Left lung (tissue), 10 donors: ENCODE measurements around the gene HOXC10. TPM values are rescaled to one million over a fixed set of nuclear protein-coding genes. Genes with fewer than 3 reads are reported as not detected.

Source experiments
- ATAC-seq: fragments of 200-7000 bp; cut with Tn5 transposase; one replicate; pipeline ENCODE4 v1.9.1; 2020; ENCODE audit warnings: moderate library complexity
- DNase-seq, 4 donors: peaks; one replicate each; pipeline ENCODE4 v3.0.0-alpha.2; 2013 to 2020
- H3K27ac ChIP-seq, 2 donors: fragments of 200-600 bp; sonication (generic) in 1 of 2; one replicate each; pipeline versions ENCODE4 v1.5.0 to v1.8.0; 2020 to 2021
- H3K27me3 ChIP-seq, 2 donors: fragments of 200-600 bp; sonication (generic) in 1 of 2; one replicate each; pipeline versions ENCODE4 v1.5.0 to v1.8.0; 2020 to 2021
- H3K36me3 ChIP-seq, 2 donors: fragments of 200-600 bp; sonication (generic) in 1 of 2; one replicate each; pipeline versions ENCODE4 v1.5.0 to v1.8.0; 2020 to 2021
- H3K4me1 ChIP-seq, 2 donors: fragments of 200-600 bp; one replicate each; pipeline ENCODE4 v1.8.0; 2021
- H3K4me3 ChIP-seq, 2 donors: fragments of 200-600 bp; sonication (generic) in 1 of 2; one replicate each; pipeline versions ENCODE4 v1.5.0 to v1.8.0; 2020 to 2021; ENCODE audit warnings: mild to moderate bottlenecking in 1 of 2
- H3K9me3 ChIP-seq, 2 donors: fragments of 200-600 bp; sonication (generic) in 1 of 2; one replicate each; pipeline versions ENCODE4 v1.5.0 to v1.8.0; 2020 to 2021
- intact Hi-C, 2 donors: fragments of 100-400 bp; cut with DNase I; formaldehyde crosslinking; loops; one replicate each; pipeline versions ENCODE4 v1.11.2 to v1.14.2; 2022
- polyA plus RNA-seq, 6 donors: library from polyadenylated mRNA; unstranded; fragments of 120-200 nt; gene quantifications; one replicate each; pipeline ENCODE4 v1.2.1, GENCODE V29; 2013; ENCODE audit not compliant: insufficient read length in 6 of 6
- total RNA-seq, 2 donors: library from RNA; stranded (reverse); fragmentation: NEBNext Ultra II Directional; extraction: Animal tissue kit (Norgen Biotek cat#: 25700); gene quantifications; one replicate each; pipeline ENCODE4 v1.2.1, GENCODE V29; 2021
- TF ChIP-seq, protein P1 (sequence below), 2 donors: fragments of 200-600 bp; sonication (generic) in 1 of 2; IDR thresholded peaks; one replicate each; pipeline versions ENCODE4 v1.5.0 to v1.8.0; 2021; ENCODE audit warnings: antibody characterized with exemption in 2 of 2
- donor health status: DM: no; HTN: yes; CAD: no.
- donor health status: DM: no; HTN: no; CAD: no.

The HOXC10 gene
- total and polyA plus RNA-seq, 8 donors = 0.15 to 0.52 (median 0.31) TPM; not detected in 3

DNA sequence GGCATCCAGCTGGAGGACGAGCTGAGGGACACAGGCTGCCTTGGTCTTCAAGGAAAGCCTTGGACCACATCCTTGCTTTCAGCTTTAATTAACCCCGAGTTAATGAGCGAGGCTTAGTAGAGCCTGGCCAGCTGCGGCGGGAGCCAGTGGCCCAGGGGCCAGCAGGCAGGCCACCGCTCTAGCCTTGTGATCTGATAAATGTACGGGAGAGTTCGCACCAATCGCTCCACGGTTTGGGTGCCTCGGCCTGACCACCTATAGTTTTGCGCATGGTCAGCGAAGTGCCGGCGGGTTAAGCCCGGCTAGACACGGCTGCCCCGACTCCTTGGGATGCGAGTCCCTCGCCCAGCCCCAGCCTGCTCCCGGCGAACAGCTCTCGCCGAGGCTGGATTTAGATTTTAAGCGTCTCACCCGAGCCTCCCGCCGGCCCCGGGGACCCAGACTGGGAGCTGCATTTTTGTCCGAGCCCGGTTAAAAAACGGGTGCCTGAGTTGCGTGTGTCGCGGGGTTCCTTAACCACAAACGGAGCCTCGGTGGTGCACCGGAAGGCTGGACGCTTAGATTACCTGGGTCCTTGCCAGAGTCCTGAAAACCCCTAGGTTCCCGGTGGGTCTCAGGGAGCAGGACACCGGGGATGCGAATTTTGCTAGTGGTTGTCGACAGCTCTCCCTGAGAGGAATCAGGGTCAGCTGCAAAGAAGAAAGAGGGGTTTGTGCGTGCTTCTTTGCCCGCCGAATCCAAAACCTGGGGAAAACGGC lies 33.2 kb upstream of the HOXC10 start:
- DNase-seq (peak in 1 of 4 donors; percentile 74), ATAC-seq (no peak)
- H3K4me3 ChIP-seq = no peak overlapping the region
- TF ChIP-seq, protein P1, sequence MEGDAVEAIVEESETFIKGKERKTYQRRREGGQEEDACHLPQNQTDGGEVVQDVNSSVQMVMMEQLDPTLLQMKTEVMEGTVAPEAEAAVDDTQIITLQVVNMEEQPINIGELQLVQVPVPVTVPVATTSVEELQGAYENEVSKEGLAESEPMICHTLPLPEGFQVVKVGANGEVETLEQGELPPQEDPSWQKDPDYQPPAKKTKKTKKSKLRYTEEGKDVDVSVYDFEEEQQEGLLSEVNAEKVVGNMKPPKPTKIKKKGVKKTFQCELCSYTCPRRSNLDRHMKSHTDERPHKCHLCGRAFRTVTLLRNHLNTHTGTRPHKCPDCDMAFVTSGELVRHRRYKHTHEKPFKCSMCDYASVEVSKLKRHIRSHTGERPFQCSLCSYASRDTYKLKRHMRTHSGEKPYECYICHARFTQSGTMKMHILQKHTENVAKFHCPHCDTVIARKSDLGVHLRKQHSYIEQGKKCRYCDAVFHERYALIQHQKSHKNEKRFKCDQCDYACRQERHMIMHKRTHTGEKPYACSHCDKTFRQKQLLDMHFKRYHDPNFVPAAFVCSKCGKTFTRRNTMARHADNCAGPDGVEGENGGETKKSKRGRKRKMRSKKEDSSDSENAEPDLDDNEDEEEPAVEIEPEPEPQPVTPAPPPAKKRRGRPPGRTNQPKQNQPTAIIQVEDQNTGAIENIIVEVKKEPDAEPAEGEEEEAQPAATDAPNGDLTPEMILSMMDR (IDR thresholded peaks at IDR 0.05) = no peak
- peaks cover 0 to 7% of the 10 kb centered on the region in 2 donors for H3K4me1 ChIP-seq
- H3K36me3 ChIP-seq = no peaks in the 10 kb centered on the region
- H3K27me3 ChIP-seq = peaks cover 99 to 100% of the 10 kb centered on the region in 2 donors
- H3K27ac ChIP-seq = no peak overlapping the region
- intact Hi-C loops = no loop called here
- H3K9me3 ChIP-seq = no peaks in the 10 kb centered on the region

DNA sequence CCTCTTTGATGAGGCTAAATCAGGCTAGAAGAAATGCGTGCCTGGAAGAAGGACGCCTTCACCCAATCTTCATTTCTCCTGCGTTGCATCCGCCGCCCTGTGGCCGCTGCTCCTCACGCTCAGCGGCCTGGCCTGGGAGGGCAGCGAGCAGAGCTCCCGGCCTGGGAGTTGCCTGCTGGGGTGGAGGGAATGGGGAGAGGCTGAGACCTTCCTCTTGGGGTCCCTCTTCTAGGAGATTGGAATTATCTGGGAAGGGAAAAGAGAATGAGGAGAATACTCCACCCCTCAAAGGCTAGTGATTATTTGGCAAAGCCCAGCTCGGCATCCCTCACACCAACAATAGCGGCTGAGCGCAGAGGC lies 32.6 kb upstream of the HOXC10 start:
- H3K4me1 ChIP-seq = peaks cover 0 to 7% of the 10 kb centered on the region in 2 donors
- H3K27me3 ChIP-seq = peaks cover 99 to 100% of the 10 kb centered on the region in 2 donors
- H3K36me3 ChIP-seq = no peaks in the 10 kb centered on the region
- H3K9me3 ChIP-seq = no peaks in the 10 kb centered on the region
- H3K27ac ChIP-seq = no peak overlapping the region
- TF ChIP-seq, protein P1 (IDR thresholded peaks at IDR 0.05) = no peak
- peak in 1 of 4 donors; percentile 49 for DNase-seq
- intact Hi-C loops = no loop called here
- ATAC-seq = no peak
- no peak overlapping the region for H3K4me3 ChIP-seq

DNA sequence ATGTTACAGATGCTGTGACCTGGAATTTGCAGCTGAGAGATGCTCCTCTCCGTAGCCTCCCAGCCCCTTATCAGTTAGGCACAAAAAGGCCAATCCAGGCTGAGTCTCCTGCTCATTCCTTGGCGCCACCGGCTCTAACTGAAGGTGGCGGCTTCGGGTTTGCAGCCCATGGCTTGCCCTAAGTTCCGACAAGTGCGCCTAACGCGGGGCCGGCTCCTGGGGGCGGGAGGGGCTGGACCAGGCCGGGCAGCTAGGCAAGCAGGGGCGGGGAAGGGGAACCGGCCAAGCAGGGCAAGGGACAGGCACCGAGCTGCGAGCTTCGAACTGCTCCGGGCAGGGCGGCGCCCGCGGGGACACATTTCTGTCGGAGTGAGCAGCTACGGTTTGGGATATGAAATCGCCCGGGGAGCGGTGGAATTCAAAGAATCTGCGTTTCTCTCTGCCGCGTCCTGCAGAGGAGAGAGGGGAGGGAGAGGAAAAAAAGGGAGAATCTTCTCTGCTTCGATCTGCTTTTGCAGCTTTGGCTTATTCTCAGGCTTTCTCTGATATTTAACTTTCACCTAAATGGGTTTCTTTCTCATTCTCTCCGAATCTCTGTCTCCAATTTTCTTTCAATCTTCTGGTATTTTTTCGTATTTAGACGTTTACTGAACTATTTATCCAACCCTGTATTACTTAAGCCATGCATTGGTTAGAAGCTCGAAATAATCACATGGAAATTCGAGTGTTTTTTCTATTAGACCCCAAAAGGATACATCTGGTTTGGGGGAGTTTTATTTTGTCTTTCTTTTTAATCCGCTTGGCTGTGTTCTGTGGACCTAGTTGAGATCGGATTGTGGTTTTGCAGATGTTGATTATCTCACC lies 31.8 kb upstream of the HOXC10 start:
- Histone ChIP-seq H3K27me3 (peaks cover 100% of the 10 kb centered on the region in 2 donors), H3K4me3 (no peak overlapping the region), H3K36me3 (no peaks in the 10 kb centered on the region), H3K9me3 (no peaks in the 10 kb centered on the region), H3K27ac (no peak overlapping the region), H3K4me1 (peaks cover 0 to 7% of the 10 kb centered on the region in 2 donors)
- DNase-seq (peak in 1 of 4 donors; percentile 67), ATAC-seq (no peak)
- TF ChIP-seq, protein P1 (IDR thresholded peaks at IDR 0.05) = no peak
- intact Hi-C loops = no loop called here

DNA sequence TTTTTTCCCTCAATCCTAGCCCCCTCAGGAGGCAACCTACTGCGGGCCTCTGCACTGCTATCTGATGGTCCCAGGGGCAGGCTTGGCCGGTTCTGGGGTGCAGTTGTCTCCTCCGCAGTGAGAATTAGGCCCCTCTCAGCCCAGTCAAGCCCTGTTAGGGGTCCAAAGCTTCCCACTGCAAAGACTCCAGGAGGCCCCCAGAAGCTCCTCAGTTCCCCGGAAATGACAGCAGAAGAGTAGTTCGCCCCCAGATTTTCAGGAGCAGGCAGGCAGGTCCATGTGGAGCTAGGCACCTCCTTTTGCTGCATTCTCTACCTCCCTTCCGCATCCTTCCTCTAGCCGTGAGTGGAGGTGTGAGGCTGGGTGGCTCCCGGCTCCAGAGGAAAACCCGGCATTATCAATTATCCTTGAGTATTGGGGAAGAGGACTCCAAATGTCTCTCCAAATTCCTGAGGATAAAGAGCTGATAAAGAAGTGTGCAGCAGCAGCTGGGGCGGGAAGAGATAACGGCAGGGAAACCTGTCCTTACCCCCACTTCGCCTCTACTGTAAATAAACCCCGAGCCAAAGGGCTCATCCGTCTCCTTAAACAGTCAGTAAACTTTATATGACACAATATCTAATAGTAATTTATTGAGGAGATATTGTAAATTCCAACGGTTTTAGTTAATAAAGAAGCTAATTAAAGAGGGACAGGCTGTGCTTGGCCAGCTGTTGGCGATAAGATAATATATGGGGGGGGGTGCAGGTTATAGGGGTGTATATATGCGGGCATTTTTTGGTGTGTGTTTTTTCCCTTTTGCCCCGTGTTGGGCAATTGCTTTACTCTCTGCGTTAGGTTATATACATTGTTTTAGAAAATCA lies 30.9 kb upstream of the HOXC10 start:
- Histone ChIP-seq H3K9me3 (no peaks in the 10 kb centered on the region), H3K4me3 (no peak overlapping the region), H3K4me1 (peaks cover 0 to 7% of the 10 kb centered on the region in 2 donors), H3K36me3 (no peaks in the 10 kb centered on the region), H3K27me3 (peaks cover 100% of the 10 kb centered on the region in 2 donors), H3K27ac (no peak overlapping the region)
- DNase-seq = no peak
- no peak for ATAC-seq
- TF ChIP-seq, protein P1 (IDR thresholded peaks at IDR 0.05) = no peak
- intact Hi-C loops = no loop called here
